AG04450 (cell line): Measurements from ENCODE around the gene CCDC180. TPM values are rescaled to one million over a fixed set of nuclear protein-coding genes. Genes with fewer than 3 reads are reported as not detected.

Experiments used
- CTCF ChIA-PET: fragments of 300-600, 350-600 bp; formaldehyde crosslinking; extraction: SDS; loops from one replicate; lab custom pipeline; 2022; ENCODE audit warnings: antibody characterized with exemption, inconsistent platforms; lab: Charles Lee
- POLR2A ChIA-PET: fragments of 350-600 bp; formaldehyde crosslinking; extraction: SDS; loops from one replicate; lab custom pipeline; 2021; ENCODE audit warnings: antibody characterized with exemption, inconsistent platforms; lab: Yijun Ruan, JAX
- DNase-seq: peaks from one replicate; pipeline ENCODE4 v3.0.0-alpha.2; 2011; ENCODE audit warnings: low read depth, low spot score
- H3K27ac ChIP-seq: one replicate; pipeline ENCODE4 v1.5.1; 2012; ENCODE audit warnings: low read depth, low read length, control low read depth
- H3K27me3 ChIP-seq: one replicate; pipeline ENCODE4 v1.6.0; 2012; ENCODE audit warnings: low read length; ENCODE audit not compliant: control insufficient read depth, insufficient read depth
- H3K4me3 ChIP-seq: 2 replicates; pipeline ENCODE4 v1.5.1; 2011; ENCODE audit warnings: mild to moderate bottlenecking, low read depth, low read length, control low read depth
- H3K9me3 ChIP-seq: 2 replicates; pipeline ENCODE4 v1.5.1; 2012; ENCODE audit warnings: low read length; ENCODE audit not compliant: control insufficient read depth, insufficient read depth
- polyA plus RNA-seq: library from polyadenylated mRNA; depleted of rRNA; stranded (reverse); fragments of >200 nt; gene quantifications from 2 replicates; pipeline ENCODE4 v1.2.3, GENCODE V29; 2011
- TF ChIP-seq, protein P1 (sequence below): IDR thresholded peaks from 2 replicates; pipeline ENCODE4 v1.5.1; 2011; ENCODE audit warnings: low read depth, low read length, control low read depth, inconsistent platforms

CCDC180 gene
- polyA plus RNA-seq, 1 experiment = 1.1 TPM

DNA sequence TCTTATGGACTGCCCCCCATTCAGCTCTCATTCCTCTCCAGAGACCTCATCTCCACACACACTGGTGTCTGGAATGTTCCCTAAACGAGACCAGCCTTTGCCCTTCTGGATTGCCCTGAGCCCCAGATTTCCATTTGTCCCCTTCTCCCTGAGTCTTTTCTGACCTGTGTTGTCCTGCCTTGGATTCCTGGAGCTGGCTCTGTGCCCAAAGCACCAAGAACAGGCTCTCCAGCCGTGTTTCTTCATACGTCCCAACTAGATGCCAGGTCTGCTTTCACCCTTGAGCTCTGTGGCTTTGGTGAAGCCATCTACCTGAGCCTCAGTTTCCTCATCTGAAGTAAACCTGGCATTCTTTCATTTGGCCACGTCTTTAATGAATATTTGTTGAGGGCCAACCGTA, 6.3 kb downstream of the CCDC180 start:
- ChIA-PET CTCF (no interaction called here), POLR2A (no interaction called here)
- TF ChIP-seq, protein P1, sequence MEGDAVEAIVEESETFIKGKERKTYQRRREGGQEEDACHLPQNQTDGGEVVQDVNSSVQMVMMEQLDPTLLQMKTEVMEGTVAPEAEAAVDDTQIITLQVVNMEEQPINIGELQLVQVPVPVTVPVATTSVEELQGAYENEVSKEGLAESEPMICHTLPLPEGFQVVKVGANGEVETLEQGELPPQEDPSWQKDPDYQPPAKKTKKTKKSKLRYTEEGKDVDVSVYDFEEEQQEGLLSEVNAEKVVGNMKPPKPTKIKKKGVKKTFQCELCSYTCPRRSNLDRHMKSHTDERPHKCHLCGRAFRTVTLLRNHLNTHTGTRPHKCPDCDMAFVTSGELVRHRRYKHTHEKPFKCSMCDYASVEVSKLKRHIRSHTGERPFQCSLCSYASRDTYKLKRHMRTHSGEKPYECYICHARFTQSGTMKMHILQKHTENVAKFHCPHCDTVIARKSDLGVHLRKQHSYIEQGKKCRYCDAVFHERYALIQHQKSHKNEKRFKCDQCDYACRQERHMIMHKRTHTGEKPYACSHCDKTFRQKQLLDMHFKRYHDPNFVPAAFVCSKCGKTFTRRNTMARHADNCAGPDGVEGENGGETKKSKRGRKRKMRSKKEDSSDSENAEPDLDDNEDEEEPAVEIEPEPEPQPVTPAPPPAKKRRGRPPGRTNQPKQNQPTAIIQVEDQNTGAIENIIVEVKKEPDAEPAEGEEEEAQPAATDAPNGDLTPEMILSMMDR = no peak
- Histone ChIP-seq H3K27ac (no peak overlapping the region), H3K4me3 (no peak overlapping the region), H3K27me3 (no peaks in the 10 kb centered on the region), H3K9me3 (no peaks in the 10 kb centered on the region)
- DNase-seq = no peak

GRCh38 chr9:97314503-97314902, 7.0 kb downstream of the CCDC180 start:
- no peak overlapping the region for H3K27ac ChIP-seq
- H3K9me3 ChIP-seq = no peaks in the 10 kb centered on the region
- no peak overlapping the region for H3K4me3 ChIP-seq
- TF ChIP-seq, protein P1 = no peak
- POLR2A ChIA-PET = no interaction called here
- DNase-seq = no peak
- CTCF ChIA-PET = no interaction called here
- no peaks in the 10 kb centered on the region for H3K27me3 ChIP-seq

DNA sequence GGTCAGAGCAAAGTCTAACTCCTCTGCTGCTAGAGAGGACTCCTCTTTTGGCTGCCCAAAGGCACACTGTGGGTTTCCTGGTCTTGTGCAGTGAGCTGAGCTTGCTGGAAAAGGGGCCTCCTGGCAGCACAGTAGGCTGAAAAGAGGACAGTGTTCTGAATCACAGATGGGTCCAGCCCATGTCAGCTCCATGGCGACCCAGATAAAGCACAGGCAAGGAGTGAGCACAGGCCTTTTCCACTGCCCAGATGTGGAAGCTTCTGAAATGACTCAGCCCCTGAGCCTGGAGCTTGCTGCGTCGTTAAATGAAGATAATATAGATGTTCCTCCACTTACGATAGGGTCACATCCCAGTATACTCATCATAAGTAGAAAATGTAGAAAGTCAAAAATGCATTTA, 8.1 kb downstream of the CCDC180 start:
- ChIA-PET CTCF (no interaction called here), POLR2A (no interaction called here)
- Histone ChIP-seq H3K4me3 (no peak overlapping the region), H3K27me3 (no peaks in the 10 kb centered on the region), H3K27ac (no peak overlapping the region), H3K9me3 (no peaks in the 10 kb centered on the region)
- no peak for DNase-seq
- TF ChIP-seq, protein P1 = no peak

DNA sequence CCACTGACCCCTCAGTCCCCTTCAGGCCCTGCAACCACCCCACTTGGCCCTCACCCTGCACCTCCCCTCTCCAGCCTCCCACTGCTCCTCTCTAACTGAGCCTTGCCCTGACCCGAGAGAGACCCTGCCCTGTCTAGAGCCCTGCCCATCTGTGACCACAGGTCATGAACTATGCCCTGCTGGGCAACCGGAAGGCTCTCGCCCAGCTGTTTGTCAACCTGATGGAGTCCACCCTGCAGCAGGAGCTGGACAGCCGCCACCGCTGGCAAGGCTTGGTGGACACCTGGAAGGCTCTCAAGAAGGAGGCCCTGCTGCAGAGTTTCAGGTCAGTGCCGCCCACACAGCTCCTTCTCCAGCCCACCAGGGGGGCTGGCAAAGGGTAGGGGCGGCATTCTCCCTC, 9.4 kb downstream of the CCDC180 start:
- Histone ChIP-seq H3K27ac (no peak overlapping the region), H3K27me3 (no peaks in the 10 kb centered on the region), H3K9me3 (no peaks in the 10 kb centered on the region), H3K4me3 (no peak overlapping the region)
- TF ChIP-seq, protein P1 = no peak
- ChIA-PET POLR2A (no interaction called here), CTCF (no interaction called here)
- no peak for DNase-seq

- CTCF ChIA-PET = no interaction called here
- TF ChIP-seq, protein P1 = no peak
- Histone ChIP-seq H3K9me3 (no peaks in the 10 kb centered on the region), H3K4me3 (no peak overlapping the region), H3K27ac (no peak overlapping the region), H3K27me3 (no peaks in the 10 kb centered on the region)
- POLR2A ChIA-PET = no interaction called here
- no peak for DNase-seq
Observed at GRCh38 chr9:97318433-97318832, 11.0 kb downstream of the CCDC180 start.
